Heart left ventricle (tissue), 13 donors: ENCODE results near the gene ACP7.

Source experiments
- CTCF ChIP-seq, 12 donors: fragments of 200-600 bp; sonication (generic) in 4 of 12; IDR thresholded peaks; one replicate each; pipeline versions ENCODE4 v1.5.0 to v1.8.0; 2018 to 2022; ENCODE audit warnings: antibody characterized with exemption in 12 of 12, mild to moderate bottlenecking in 5 of 12
- POLR2A ChIP-seq, 2 donors: fragments of 450-650 bp; IDR thresholded peaks; one replicate each; pipeline ENCODE4 v1.6.1; 2017; ENCODE audit warnings: antibody characterized with exemption in 2 of 2, mild to moderate bottlenecking in 2 of 2, moderate library complexity in 2 of 2
- donor health status: ischemic (EF 13 %, LVEDD 7.1; RV severe dilation, severe dysfunction).
- donor health status: DM: no; HTN: yes; CAD: no.
- donor health status: DM: no; HTN: no; CAD: no.
- donor health status: ischemic (EF 25% LVEDD 6.9; RV normal size, moderate dysfunction).
- donor health status: ischemic (EF 25% LVEDD 5.7; RV mildly dilated, moderate dysfunction).
- donor health status: ischemic (EF 35%, LVEDD 5.7; RV mildly dilated, moderate dysfunction).
- donor health status: nonischemic (EF 11% LVEDD 7.7; RV severe dilation, severe dysfunction).
- donor health status: DM: yes; HTN: yes; CAD: no.
- donor health status: PGD.
- donor health status: ischemic (EF 29% LVEDD 5.4; RV normal size, mild dysfunction).
- donor health status: nonischemic (EF 23%, LVEDD 6.1; RV moderate dilation, normal function).

- no peak for TF ChIP-seq CTCF (IDR thresholded peaks at IDR 0.05)
- TF ChIP-seq POLR2A (IDR thresholded peaks at IDR 0.05): no peak
Measured at GRCh38 chr19:39142630-39143029, 58.5 kb downstream of the ACP7 start.
